Measurements from ENCODE around the gene GRIP2. TPM values are rescaled to one million over a fixed set of nuclear protein-coding genes. Genes with fewer than 3 reads are reported as not detected.

The GRIP2 gene
- total RNA-seq, 2 experiments from 2014 or later: not detected

- POLR2A ChIA-PET: no interaction called here
- CTCF ChIA-PET: no interaction called here
- H3K9me3 Mint-ChIP-seq: no peaks in the 10 kb centered on the region
- H3K27ac Mint-ChIP-seq: no peak overlapping the region
- H3K4me3 Mint-ChIP-seq: no peak overlapping the region
- no peaks in the 10 kb centered on the region for H3K36me3 Mint-ChIP-seq (ENCODE audit: low read depth)
- DNase-seq: no peak
- ATAC-seq: no peak
- no peaks in the 10 kb centered on the region for H3K4me1 Mint-ChIP-seq (ENCODE audit: low read depth)
- no peaks in the 10 kb centered on the region for H3K27me3 Mint-ChIP-seq
- no peak for TF ChIP-seq CTCF (IDR thresholded peaks at IDR 0.05)
- intact Hi-C loops (cut with micrococcal nuclease): no loop called here
Observed at GRCh38 chr3:14540821-14541385, 761 bp upstream of the GRIP2 start.

- no peak overlapping the region for H3K27ac Mint-ChIP-seq
- H3K4me1 Mint-ChIP-seq (ENCODE audit: low read depth): no peaks in the 10 kb centered on the region
- ATAC-seq: no peak
- no peak overlapping the region for H3K4me3 Mint-ChIP-seq
- intact Hi-C loops (cut with micrococcal nuclease): no loop called here
- CTCF ChIA-PET: interaction anchor here (1.1 to 1.7 kb wide), 2 partner anchors 9 to 30 kb away, joined by 3 to 16 read pairs; no protein-coding TSS in a partner anchor
- no peak for DNase-seq
- TF ChIP-seq CTCF (IDR thresholded peaks at IDR 0.05): no peak
- no peaks in the 10 kb centered on the region for H3K36me3 Mint-ChIP-seq (ENCODE audit: low read depth)
- H3K9me3 Mint-ChIP-seq: no peaks in the 10 kb centered on the region
- H3K27me3 Mint-ChIP-seq: no peaks in the 10 kb centered on the region
- POLR2A ChIA-PET: interaction anchor here (1.1 kb wide), 1 partner anchor 112 kb away, joined by 3 read pairs; the partner anchor contains the start of gene CCDC174
Observed at GRCh38 chr3:14539384-14539741, 779 bp downstream of the GRIP2 start.

GRCh38 chr3:14538451-14539088, 1.6 kb downstream of the GRIP2 start:
- CTCF ChIA-PET: interaction anchor here (0.9 to 1.7 kb wide), 3 partner anchors 10 to 335 kb away, joined by 3 to 16 read pairs (median 3); no protein-coding TSS in a partner anchor
- H3K36me3 Mint-ChIP-seq (ENCODE audit: low read depth): no peaks in the 10 kb centered on the region
- intact Hi-C loops (cut with micrococcal nuclease): no loop called here
- no peaks in the 10 kb centered on the region for H3K9me3 Mint-ChIP-seq
- no peak overlapping the region for H3K27ac Mint-ChIP-seq
- DNase-seq: no peak
- no peaks in the 10 kb centered on the region for H3K27me3 Mint-ChIP-seq
- H3K4me1 Mint-ChIP-seq (ENCODE audit: low read depth): no peaks in the 10 kb centered on the region
- no peak for TF ChIP-seq CTCF (IDR thresholded peaks at IDR 0.05)
- POLR2A ChIA-PET: no interaction called here
- no peak for ATAC-seq
- no peak overlapping the region for H3K4me3 Mint-ChIP-seq

- intact Hi-C loops (cut with micrococcal nuclease): no loop called here
- TF ChIP-seq CTCF (IDR thresholded peaks at IDR 0.05): no peak
- no peak overlapping the region for H3K4me3 Mint-ChIP-seq
- H3K4me1 Mint-ChIP-seq (ENCODE audit: low read depth): no peaks in the 10 kb centered on the region
- H3K27ac Mint-ChIP-seq: no peak overlapping the region
- no peak for ATAC-seq
- DNase-seq: peak; percentile 37
- no peaks in the 10 kb centered on the region for H3K27me3 Mint-ChIP-seq
- H3K9me3 Mint-ChIP-seq: no peaks in the 10 kb centered on the region
- no peaks in the 10 kb centered on the region for H3K36me3 Mint-ChIP-seq (ENCODE audit: low read depth)
- ChIA-PET CTCF (interaction anchor here (0.9 to 1.7 kb wide), 2 partner anchors 11 to 334 kb away, joined by 3 to 16 read pairs; no protein-coding TSS in a partner anchor), POLR2A (interaction anchor here (1.2 kb wide), 1 partner anchor 10 kb away, joined by 4 read pairs; no protein-coding TSS in a partner anchor)
Observed at GRCh38 chr3:14537590-14538450, 2.3 kb downstream of the GRIP2 start.

All from activated CD8-positive, alpha-beta T cell treated with anti-CD3 and anti-CD28 coated beads for 36 hours (primary cell).